GM21367 (cell line): ENCODE results near the gene PCP4.

Experiments
- ATAC-seq: cut with Tn5 transposase; IDR thresholded peaks from one replicate; pipeline ENCODE4 v1.9.1; 2021; ENCODE audit not compliant: unreplicated experiment

The PCP4 gene

DNA sequence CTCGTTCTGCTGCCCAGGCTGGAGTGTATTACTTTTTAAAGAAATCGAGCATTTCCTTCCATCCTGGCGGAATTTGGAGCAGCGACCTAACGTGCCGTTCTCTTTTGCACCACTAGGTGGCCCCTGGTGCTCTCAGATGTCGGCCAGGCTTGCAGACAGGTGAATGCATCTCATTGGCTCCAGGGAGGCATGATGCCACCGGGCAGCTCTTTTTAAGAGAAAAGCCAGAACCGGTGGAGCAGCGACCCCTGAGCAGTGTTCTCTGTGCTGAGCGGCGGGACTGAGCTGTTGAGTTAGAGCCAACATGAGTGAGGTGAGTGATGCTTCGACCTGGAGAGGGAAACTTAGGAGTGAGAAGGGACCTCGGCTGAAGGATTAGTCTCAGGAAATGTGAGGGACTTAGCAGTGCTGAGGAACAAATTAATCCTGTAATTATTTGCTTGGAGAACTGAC, at the start of gene PCP4:
TSS of gene PCP4 (plus strand) at position 241 of the 453 bp plus-strand sequence. CDS start at position 305, 64 bp downstream.
- no peak for ATAC-seq

GRCh38 chr21:39818557-39818956, 48.7 kb upstream of the PCP4 start:
- ATAC-seq = no peak

GRCh38 chr21:39822042-39822441, 45.2 kb upstream of the PCP4 start:
- no peak for ATAC-seq

GRCh38 chr21:39825250-39825649, 42.0 kb upstream of the PCP4 start:
- no peak for ATAC-seq

GRCh38 chr21:39834543-39834942, 32.7 kb upstream of the PCP4 start:
- no peak for ATAC-seq

GRCh38 chr21:39837861-39838359, 29.3 kb upstream of the PCP4 start:
- ATAC-seq = no peak

DNA sequence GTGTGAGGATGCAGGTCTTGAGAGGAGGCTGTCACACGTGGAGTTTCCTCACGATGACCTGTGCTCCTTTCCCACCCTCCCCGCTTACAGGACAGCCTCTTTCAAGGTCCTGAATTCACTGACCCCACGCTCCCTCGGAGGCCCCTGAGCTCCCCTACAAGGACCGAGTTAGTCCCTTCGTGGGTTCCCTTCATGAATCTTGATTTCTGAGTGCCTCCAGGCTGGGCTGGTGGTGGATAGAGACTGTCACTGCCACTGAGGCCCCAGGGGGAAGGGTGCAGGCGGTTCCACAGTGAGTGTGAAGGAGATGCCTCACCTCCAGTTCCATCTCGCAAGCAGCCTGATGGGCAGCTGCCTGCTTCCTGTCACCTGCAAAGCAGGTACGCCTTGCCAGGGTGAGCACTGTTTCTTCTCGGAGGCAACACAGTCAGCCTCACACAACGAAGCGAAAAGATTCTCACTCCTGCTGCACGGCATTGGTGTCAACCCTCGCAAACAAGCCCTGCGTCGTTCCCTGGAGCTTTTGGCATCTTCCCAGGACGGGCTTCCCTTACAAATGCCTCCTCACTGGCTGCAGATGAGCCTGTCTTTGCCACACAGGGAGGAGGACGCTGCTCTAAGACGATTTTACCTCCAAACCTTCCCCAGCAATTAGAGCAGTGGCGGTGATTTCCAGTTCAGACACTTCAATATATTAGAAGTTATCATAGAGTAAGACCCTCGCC, 26.7 kb upstream of the PCP4 start:
- no peak for ATAC-seq

DNA sequence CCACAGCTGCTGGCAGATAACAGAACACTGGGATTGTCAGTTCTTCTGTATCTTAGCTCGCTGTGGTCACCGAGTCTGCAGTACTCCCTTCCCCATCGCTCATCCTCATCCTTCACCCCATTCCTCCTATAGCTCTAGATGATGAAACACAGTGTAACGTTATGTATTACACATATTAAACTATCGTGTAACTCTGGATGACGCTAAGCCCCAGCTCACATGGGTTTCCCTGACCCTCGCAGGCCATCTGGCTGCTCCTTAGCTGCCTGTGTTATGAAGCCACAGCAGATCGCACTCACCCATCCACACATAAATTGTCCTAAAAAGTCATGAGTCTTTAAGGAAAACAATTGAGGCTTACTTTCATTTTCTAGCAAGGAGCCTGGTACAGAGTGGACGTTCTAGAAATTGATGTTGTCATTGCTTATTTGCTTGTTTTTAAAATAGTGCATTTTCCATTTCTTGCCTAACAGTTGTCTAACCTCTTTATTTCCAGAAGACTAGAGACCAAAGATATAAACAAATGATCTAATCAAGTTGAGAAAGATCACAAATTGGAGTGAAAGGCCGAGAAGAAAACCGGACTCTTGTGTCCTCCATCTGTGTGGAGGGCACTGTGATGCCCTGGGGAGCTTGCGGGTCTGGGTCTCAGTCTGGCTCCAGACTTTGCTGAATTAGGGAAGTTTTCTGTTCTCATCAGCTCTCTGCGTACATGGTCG, 24.3 kb upstream of the PCP4 start:
- ATAC-seq = no peak

DNA sequence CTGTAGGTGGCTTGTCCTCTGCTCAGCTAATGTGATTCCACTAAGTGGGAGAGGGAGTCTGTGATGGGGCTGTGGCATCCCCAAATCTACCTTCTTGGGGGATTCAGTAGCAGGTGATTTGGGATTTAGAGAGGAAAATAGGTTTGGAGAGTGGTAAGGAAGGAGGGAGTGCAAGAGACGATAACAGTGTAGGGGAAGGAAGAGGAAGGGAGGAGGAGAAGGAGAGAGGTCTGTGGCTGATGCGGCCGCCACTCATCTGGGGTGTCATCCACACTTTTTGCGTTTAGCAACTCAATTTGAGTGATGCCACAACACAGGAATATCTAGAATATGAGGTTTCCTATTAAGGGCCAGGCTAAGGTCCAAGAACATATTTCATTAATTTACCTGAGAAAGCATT, 23.8 kb upstream of the PCP4 start:
- ATAC-seq = no peak

DNA sequence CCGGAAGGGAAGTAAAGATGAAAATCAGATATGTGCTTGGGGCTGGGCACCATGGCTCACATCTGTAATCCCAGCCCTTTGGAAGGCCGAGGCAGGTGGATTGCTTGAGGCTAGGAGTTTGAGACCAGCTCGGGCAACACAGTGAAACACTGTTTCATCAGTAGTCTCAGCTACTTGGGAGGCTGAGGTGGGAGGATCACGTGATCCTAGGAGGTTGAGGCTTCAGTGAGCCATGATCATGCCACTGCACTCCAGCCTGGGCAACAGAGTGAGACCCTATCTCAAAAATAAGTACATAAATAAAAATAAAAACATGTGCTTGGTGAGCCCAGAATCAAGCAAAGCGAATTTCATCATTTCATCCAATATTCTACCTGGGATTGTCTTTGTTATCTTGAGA, 23.3 kb upstream of the PCP4 start:
- no peak for ATAC-seq

DNA sequence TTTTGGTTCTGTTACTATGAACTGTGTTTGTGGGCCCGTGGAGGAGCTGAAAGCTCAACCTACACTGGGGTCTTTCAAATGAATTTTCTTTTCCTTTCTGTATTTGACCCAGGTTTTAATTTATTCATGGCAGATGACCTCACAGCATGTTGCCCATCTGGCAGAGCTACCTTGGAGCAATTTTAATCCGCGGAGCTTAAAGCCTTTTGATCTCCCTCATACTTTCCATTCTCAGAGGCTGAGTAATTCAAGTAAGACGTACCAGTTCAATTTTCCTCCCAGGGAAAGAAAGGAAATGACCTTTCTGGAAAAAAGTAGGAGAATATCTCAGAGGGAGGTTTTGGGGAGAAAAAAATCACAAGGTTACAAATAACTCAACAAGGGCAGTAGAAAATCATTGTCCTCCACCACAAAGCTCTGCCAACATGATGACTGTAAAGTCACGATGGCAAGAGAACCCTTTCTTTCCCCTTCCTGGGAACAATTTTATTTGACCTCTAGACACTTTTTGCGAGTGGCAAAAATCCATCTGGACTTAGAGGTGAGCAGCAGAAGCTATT, 21.6 kb upstream of the PCP4 start:
- ATAC-seq = no peak

DNA sequence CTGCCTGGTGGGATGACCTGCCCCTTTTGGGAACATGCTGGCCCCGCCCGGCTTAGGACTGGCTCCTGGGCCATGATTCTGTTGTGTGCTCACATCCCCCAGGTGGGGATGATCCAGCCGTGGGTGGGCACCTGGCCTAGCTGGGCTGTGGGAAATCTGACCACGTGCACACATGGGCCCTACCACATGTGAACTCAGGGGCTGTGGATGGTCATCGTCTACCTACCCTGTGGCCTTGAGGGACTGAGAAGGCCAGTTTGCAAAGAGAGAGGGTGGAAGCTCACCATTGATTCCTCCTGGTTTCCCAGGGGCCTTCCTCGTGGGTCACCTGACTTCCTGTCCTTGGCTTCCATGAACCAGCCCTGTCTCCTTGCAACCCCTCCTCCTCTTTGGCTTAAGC, 19.4 kb upstream of the PCP4 start:
- ATAC-seq = no peak

DNA sequence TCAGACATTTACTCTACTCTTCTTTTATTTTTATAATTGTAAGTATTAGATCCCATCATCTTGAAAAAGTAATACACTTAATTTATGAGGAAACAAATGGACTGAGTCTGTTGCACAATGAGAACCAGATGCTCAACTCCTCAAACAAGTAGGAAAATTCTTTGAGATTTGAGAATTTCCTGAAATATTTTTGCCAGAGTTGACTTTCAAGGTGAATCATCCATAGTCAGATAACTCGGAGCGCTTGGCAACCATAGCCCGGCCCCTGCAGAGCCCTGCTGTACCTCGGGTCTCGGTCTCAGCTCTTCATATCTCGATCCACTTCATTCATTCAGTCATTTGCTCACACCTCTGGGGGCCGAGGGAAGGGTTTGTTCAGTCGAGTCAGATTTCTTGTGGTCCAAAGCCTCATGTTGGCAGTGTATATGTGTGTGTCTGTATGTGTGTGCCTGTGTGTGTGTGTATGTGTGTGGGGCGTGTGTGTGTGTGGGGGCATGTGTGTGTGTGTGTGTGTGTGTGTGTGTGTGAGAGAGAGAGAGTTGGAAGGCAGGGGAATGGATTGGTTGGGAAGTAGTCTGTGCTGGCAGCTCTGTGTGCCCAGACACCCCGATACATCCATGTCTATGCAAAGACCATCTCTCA, 18.1 kb upstream of the PCP4 start:
- ATAC-seq = no peak

- ATAC-seq = no peak
Observed at GRCh38 chr21:39850333-39850732, 16.9 kb upstream of the PCP4 start.

DNA sequence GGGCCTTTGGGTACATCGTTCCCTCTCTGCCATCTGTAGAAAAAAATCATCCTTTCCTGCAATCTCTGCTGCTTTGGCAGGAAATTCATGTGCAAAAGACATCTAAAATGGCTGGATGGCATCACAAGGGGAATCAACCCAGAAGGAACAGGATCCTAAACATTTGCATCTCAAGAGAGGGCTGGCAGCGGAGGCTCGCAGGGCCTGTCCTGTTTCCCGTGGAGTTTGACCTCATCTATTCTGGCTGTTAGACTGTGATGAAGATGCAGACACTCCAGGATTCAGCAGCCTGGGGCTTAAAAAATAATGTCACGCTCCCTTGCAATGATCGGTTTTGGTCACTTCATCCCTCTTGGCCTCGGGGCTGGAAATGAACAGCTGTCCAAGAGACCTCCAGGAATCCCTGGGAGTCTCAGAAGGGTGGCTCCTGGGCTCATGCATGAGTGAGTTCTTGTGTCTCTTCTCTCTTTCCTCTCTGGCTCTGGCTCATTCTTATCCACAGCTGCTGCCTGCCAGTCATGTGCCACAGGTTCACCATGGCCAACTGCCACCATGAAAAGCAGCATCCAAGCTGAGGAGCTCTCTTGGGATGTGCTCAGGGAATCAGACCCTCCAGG, 16.1 kb upstream of the PCP4 start:
- no peak for ATAC-seq

DNA sequence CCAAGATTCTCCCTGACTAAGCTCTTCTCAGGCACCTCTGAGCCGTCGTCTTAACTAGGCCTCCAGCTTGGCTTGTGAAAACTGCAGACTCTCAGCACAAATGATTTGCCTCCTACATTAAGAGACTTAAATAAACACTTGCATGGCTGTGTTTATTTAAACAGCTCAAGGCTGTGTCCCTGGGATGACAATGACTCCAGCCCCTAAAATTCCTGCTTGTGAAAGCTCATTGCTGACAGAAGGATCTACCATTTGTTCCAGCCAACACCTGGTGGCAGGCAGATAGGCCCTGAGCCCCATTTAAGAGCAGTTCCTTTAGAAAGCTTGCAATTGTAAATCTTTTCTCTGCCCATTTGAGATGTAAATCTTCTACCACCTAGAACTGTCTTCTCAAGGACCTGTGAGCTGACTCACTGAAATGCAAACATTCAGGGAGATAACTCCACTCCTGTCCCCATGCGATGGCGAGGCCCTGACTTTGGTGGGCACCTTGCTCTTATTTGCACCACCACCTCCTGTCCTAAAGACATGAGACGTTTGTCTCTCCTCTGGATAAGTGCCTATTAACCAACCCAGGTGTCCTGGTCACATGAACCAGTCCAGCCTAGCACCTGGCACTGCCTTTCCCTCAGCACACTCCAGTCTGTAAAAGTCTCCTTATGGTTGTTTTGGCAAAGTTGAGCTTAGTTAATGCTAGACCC, 15.1 kb upstream of the PCP4 start:
- ATAC-seq = no peak

DNA sequence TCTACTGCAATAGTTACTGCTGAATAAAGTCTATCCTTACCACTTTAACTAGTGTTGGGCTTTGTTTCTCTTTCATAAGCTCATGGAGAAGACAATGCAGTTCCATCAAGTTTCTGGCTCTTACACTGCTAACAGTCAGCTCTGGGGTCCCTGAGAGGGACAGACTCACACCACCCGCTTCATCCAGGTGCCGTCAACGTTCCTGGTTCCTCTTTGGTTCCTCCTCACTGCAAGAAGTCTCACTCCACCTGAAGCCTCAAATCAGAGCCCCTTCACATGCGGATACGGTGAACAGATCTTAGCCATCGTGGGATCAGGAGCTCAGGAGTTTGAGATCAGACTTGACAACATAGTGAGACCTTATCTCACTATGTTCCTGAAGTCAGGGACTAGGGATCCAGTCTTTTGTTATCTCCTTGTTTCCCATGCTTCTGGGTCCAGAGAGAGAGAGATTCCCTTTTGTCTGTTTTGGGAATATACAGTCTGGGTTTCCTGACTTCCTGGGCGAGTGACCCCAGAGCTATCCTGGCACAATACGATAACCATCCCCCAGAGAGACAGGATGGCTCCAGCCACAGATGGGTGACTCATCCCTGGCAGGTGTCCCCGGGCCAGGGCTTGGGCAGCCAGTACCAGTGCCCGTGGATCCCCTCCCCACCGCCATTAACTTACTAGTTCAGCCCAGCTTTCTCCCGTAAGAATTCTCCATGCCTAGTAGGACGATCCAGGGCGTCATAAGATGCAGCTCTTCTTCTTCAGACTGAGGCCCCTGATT, 14.3 kb upstream of the PCP4 start:
- no peak for ATAC-seq

- ATAC-seq = no peak
Observed at GRCh38 chr21:39854572-39854971, 12.7 kb upstream of the PCP4 start.

DNA sequence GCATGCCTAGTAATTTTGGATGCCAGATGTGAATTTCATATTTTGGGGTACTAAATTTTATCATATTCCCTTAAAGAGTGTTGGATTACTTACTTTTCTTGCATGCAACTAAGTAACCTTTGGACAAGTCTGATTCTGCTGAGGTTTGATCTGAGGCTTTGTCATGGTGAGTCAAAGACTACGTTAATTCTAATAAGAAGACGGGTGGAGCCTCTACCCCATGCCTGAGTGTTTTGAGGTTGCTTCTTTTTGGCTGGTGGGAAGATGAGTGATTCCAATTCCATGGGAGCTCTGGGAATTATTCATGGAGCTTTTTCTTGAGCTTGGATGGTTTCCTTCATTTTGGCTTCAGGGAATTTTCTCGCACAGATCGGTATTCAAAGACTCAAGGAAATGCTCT, 11.6 kb upstream of the PCP4 start:
- no peak for ATAC-seq

- no peak for ATAC-seq
Observed at GRCh38 chr21:39860600-39860999, 6.6 kb upstream of the PCP4 start.
